Metanephros (tissue), 1 donor: ENCODE results near the gene NIPBL. TPM values are rescaled to one million over a fixed set of nuclear protein-coding genes. Genes with fewer than 3 reads are reported as not detected.

Source experiments
- total RNA-seq: library from RNA; depleted of rRNA; stranded (reverse); fragments of >200 nt; gene quantifications from one replicate; pipeline ENCODE4 v1.2.3, GENCODE V29; 2014

The NIPBL gene, protein sequence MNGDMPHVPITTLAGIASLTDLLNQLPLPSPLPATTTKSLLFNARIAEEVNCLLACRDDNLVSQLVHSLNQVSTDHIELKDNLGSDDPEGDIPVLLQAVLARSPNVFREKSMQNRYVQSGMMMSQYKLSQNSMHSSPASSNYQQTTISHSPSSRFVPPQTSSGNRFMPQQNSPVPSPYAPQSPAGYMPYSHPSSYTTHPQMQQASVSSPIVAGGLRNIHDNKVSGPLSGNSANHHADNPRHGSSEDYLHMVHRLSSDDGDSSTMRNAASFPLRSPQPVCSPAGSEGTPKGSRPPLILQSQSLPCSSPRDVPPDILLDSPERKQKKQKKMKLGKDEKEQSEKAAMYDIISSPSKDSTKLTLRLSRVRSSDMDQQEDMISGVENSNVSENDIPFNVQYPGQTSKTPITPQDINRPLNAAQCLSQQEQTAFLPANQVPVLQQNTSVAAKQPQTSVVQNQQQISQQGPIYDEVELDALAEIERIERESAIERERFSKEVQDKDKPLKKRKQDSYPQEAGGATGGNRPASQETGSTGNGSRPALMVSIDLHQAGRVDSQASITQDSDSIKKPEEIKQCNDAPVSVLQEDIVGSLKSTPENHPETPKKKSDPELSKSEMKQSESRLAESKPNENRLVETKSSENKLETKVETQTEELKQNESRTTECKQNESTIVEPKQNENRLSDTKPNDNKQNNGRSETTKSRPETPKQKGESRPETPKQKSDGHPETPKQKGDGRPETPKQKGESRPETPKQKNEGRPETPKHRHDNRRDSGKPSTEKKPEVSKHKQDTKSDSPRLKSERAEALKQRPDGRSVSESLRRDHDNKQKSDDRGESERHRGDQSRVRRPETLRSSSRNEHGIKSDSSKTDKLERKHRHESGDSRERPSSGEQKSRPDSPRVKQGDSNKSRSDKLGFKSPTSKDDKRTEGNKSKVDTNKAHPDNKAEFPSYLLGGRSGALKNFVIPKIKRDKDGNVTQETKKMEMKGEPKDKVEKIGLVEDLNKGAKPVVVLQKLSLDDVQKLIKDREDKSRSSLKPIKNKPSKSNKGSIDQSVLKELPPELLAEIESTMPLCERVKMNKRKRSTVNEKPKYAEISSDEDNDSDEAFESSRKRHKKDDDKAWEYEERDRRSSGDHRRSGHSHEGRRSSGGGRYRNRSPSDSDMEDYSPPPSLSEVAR (N-terminal part only)
- 63.6 TPM for total RNA-seq

DNA sequence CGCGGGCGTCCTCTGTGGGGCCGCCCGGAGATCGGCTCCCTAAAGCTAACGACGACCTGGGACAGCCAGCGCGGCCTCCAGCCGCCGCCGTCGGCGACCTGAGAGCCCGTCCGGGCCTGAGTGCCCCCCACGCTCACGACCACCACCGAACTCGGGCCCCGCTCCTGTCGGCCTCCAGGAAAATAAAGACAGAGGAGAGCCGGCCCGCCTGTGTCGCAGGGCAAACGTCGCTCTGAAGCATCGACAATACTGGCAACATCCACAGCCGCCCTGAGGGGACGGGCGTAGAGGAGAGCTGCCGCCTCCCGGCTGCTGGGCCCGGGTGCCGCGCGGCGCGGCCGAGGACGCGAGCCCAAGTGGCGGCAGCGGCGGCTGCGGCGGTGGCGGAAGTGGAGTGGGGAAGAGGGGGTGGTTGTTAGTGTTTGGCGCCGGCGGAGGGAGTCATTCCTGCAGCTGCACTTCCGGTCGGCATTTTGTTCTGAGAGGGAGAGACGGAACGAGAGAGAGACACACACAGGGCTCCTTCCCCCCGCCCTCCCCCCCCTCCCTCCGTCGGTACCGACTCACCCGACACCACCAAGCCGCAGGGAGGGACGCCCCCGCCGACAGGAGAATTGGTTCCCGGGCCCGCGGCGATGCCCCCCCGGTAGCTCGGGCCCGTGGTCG is at the start of gene NIPBL:
NIPBL (plus strand) TSS at position 471 of the 666 bp plus-strand sequence. CDS start 76,928 bp downstream, outside the sequence.

